Transverse colon (tissue), 4 donors: ENCODE results near the gene SH3PXD2B.

Experiments
- POLR2A ChIP-seq: fragments of 450-650 bp; IDR thresholded peaks from one replicate; pipeline ENCODE4 v1.6.1; 2016; ENCODE audit warnings: antibody characterized with exemption, mild to moderate bottlenecking, moderate library complexity
- POLR2AphosphoS5 ChIP-seq, 3 donors: sonication (generic); formaldehyde crosslinking; IDR thresholded peaks; one replicate each; pipeline ENCODE4 v1.6.1; 2016; ENCODE audit warnings: antibody characterized with exemption in 3 of 3
- TF ChIP-seq, protein P1 (sequence below), 5 experiments: fragments of 200-600 bp in 3 of 5; fragments of 450-650 bp in 2 of 5; sonication (generic) in 3 of 5; IDR thresholded peaks; 1 replicate in 2 of 5; 2 replicates in 3 of 5; pipeline ENCODE4 v1.5.1; 2016 to 2017; ENCODE audit warnings: antibody characterized with exemption in 5 of 5, inconsistent platforms in 3 of 5, mild to moderate bottlenecking in 2 of 5, moderate library complexity in 1 of 5

DNA sequence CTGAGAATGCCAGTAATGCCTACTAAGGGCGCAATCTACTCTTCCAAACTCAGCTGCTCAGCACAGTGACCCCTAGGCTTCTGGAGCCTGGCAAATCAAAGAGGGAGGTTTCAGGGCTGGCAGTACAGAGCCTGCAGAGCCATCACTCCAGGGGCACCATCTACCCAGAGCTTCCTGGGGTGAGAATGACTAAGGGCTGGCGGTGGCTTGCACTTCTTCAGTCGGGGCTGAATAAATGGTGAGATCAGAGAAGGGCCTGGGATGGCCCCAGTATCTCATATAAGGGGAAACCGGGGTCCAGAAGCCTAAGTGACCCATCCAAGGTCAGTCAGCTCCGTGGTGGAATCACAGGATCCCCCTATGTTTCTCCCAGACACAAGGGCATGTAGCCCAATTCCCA, 5.3 kb downstream of the SH3PXD2B start:
- TF ChIP-seq, protein P1, sequence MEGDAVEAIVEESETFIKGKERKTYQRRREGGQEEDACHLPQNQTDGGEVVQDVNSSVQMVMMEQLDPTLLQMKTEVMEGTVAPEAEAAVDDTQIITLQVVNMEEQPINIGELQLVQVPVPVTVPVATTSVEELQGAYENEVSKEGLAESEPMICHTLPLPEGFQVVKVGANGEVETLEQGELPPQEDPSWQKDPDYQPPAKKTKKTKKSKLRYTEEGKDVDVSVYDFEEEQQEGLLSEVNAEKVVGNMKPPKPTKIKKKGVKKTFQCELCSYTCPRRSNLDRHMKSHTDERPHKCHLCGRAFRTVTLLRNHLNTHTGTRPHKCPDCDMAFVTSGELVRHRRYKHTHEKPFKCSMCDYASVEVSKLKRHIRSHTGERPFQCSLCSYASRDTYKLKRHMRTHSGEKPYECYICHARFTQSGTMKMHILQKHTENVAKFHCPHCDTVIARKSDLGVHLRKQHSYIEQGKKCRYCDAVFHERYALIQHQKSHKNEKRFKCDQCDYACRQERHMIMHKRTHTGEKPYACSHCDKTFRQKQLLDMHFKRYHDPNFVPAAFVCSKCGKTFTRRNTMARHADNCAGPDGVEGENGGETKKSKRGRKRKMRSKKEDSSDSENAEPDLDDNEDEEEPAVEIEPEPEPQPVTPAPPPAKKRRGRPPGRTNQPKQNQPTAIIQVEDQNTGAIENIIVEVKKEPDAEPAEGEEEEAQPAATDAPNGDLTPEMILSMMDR (IDR thresholded peaks at IDR 0.05) = no peak
- no peak for TF ChIP-seq POLR2A
- TF ChIP-seq POLR2AphosphoS5 (IDR thresholded peaks at IDR 0.05) = no peak
